Vagina (tissue), 2 donors: ENCODE results near the gene ABHD12B.

Experiments used
- POLR2A ChIP-seq, 2 donors: fragments of 450-650 bp; IDR thresholded peaks; one replicate each; pipeline ENCODE4 v1.6.1; 2017; ENCODE audit warnings: antibody characterized with exemption in 2 of 2, mild to moderate bottlenecking in 2 of 2, moderate library complexity in 2 of 2
- TF ChIP-seq, protein P1 (sequence below), 3 experiments: fragments of 450-650 bp in 2 of 3; fragments of 200-600 bp in 1 of 3; sonication (generic) in 1 of 3; IDR thresholded peaks; one replicate each; pipeline ENCODE4 v1.5.1; 2017 to 2019; ENCODE audit warnings: antibody characterized with exemption in 3 of 3, mild to moderate bottlenecking in 2 of 3, moderate library complexity in 2 of 3

DNA sequence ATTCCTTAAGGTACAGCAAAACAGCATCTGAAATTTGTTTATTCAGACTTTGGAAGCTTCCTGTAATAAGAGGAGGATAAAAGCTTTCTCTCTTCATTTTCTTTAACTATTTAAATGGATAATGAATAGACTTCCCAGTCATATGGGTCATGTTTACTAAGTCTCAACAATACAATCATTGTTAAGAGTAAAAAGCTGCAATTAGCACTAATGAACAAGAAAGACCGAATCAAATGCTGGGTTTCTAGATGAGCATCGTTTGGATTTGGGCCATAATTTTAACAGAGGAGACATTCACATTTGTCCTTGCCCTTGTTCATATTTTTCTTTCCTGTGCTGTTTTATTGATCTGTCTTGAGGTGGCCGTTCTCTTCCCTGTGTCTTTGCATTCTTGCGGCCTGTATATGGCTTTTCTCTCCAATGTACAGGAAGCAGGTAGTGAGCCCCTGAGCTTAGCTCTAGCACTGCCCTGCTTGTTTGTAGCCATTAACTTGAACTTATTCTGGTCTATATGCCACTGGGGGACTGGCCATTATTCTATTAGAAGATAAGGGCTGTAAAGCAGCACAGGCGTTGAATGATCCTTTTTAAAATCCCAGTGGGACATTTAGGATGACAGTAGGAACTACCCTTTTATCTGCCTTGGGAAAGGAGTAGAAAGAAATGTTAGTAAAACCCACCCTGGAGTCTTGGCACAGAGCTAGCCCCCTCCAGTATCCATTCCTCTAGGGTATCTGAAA is 34.6 kb downstream of the ABHD12B start:
- no peak for TF ChIP-seq POLR2A (IDR thresholded peaks at IDR 0.05)
- TF ChIP-seq, protein P1, sequence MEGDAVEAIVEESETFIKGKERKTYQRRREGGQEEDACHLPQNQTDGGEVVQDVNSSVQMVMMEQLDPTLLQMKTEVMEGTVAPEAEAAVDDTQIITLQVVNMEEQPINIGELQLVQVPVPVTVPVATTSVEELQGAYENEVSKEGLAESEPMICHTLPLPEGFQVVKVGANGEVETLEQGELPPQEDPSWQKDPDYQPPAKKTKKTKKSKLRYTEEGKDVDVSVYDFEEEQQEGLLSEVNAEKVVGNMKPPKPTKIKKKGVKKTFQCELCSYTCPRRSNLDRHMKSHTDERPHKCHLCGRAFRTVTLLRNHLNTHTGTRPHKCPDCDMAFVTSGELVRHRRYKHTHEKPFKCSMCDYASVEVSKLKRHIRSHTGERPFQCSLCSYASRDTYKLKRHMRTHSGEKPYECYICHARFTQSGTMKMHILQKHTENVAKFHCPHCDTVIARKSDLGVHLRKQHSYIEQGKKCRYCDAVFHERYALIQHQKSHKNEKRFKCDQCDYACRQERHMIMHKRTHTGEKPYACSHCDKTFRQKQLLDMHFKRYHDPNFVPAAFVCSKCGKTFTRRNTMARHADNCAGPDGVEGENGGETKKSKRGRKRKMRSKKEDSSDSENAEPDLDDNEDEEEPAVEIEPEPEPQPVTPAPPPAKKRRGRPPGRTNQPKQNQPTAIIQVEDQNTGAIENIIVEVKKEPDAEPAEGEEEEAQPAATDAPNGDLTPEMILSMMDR (IDR thresholded peaks at IDR 0.05), result no peak
